Duodenal mucosa (tissue), 2 donors: Measurements from ENCODE around the gene KRTAP1-4.

Source experiments
- H3K27ac ChIP-seq: one replicate; pipeline ENCODE4 v1.7.0; 2013; ENCODE audit warnings: low read depth, low read length
- H3K27me3 ChIP-seq, 2 donors: one replicate each; pipeline ENCODE4 v1.7.0; 2013; ENCODE audit warnings: low read length in 2 of 2, control low read depth in 1 of 2; ENCODE audit not compliant: insufficient read depth in 2 of 2, control insufficient read depth in 1 of 2
- H3K36me3 ChIP-seq, 2 donors: one replicate each; pipeline ENCODE4 v1.7.0; 2013; ENCODE audit warnings: low read length in 2 of 2, control low read depth in 1 of 2; ENCODE audit not compliant: insufficient read depth in 2 of 2, control insufficient read depth in 1 of 2
- H3K4me1 ChIP-seq, 2 donors: one replicate each; pipeline ENCODE4 v1.7.0; 2013; ENCODE audit warnings: low read length in 2 of 2, control low read depth in 1 of 2; ENCODE audit not compliant: insufficient read depth in 2 of 2, control insufficient read depth in 1 of 2
- H3K4me3 ChIP-seq, 2 donors: one replicate each; pipeline ENCODE4 v1.7.0; 2013; ENCODE audit warnings: low read length in 2 of 2, low read depth in 1 of 2
- H3K9ac ChIP-seq, 2 donors: one replicate each; pipeline ENCODE4 v1.7.0; 2013; ENCODE audit warnings: low read length in 2 of 2, low read depth in 1 of 2
- H3K9me3 ChIP-seq, 2 donors: one replicate each; pipeline ENCODE4 v1.7.0; 2013; ENCODE audit warnings: low read length in 2 of 2, control low read depth in 1 of 2; ENCODE audit not compliant: control insufficient read depth in 1 of 2

KRTAP1-4 gene

DNA sequence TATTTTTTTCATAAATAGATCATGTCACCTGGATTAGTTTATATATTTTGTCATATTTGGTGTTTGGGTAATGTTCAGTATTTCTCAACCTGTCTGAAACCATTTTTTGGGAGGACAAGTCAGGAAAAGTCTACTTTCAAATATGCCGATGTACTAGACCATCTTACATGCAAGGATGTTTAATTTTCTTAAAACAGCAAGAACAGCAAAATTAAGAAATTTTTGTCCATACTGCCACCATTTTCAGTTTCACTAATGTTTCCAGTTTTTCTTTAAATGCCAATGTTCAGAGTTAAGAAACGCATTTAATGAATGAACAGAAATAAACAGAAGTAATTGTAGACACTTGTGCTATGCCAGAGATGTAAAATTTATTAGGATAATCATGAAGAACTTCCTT, 36.9 kb downstream of the KRTAP1-4 start:
- Histone ChIP-seq H3K27ac (no peak overlapping the region), H3K9ac (no peak overlapping the region), H3K36me3 (no peaks in the 10 kb centered on the region), H3K4me3 (no peak overlapping the region), H3K9me3 (peaks cover 4% of the 10 kb centered on the region in 2 donors), H3K4me1 (no peaks in the 10 kb centered on the region), H3K27me3 (no peaks in the 10 kb centered on the region)

DNA sequence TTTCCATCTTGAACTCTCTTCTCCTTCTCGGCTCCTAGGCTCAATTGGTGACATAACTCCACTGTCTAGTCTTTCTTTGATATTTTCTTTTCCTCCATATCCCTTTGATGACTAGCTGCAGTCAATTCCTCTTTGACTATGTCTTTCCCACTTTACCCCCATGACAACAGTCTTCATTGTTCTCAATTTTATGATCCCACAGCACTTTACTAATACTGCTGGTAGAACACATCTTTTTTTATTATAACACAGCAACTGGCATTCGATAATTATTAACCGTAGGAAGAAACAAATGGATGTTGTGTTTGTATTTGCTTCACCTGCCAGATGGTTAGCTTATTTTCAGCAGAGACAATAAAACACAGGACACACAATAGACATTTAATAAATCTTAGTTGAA, 37.3 kb downstream of the KRTAP1-4 start:
- H3K27me3 ChIP-seq = no peaks in the 10 kb centered on the region
- no peak overlapping the region for H3K4me3 ChIP-seq
- H3K36me3 ChIP-seq = no peaks in the 10 kb centered on the region
- H3K27ac ChIP-seq = no peak overlapping the region
- H3K9ac ChIP-seq = no peak overlapping the region
- no peaks in the 10 kb centered on the region for H3K4me1 ChIP-seq
- H3K9me3 ChIP-seq = peaks cover 4% of the 10 kb centered on the region in 2 donors

DNA sequence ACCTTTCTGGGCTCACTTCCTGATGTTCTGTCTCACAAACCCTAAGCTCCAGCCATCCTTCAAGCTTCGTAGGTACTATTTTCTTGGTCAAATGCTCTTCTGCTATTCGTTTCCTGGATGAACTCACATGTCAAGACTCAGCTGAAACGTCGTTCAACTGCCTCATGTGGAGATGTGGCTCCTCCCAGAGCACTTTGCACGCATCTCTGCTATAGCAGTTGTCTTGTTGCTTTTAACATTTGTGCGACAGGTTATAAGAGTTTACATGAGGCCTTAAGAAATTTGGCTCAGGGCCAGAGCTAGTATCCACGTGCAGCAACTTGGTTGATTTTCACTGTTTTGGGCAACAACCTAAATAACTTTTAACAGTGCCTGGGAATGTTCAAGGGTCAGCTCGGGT, 43.1 kb downstream of the KRTAP1-4 start:
- Histone ChIP-seq H3K9me3 (peaks cover 4% of the 10 kb centered on the region in 2 donors), H3K4me3 (no peak overlapping the region), H3K27ac (no peak overlapping the region), H3K36me3 (no peaks in the 10 kb centered on the region), H3K27me3 (peaks cover 0 to 5% of the 10 kb centered on the region in 2 donors), H3K4me1 (no peaks in the 10 kb centered on the region), H3K9ac (no peak overlapping the region)

DNA sequence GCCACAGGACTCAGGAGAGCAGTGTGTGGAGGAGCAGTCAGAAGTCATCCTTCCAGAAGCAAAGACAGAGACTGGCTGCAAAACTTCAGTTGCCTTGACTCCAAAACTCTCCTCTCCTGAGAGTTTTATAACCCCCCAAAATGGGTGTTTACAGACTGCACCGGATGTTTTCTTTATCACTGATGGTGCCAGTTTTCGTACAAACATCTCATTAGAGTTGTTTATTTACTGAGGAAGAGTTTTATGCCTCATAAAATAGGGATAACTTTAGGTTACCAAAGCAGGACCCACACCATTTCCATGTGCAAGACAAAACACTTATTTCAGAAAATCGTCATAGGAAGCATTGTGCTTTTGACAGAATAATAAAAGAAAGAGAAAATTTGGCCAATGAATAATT, 45.8 kb downstream of the KRTAP1-4 start, which contains the start of gene KRT40:
KRT40 (minus strand) TSS at position 101 of the 400 bp plus-strand sequence; CDS start at position 48, 53 bp downstream.
- Histone ChIP-seq H3K27ac (no peak within 1 kb of the TSS), H3K9ac (no peak within 1 kb of the TSS), H3K4me3 (no peak within 1 kb of the TSS), H3K36me3 (no peaks in the 10 kb centered on the region), H3K9me3 (no peaks in the 10 kb centered on the region), H3K4me1 (no peaks in the 10 kb centered on the region), H3K27me3 (peaks cover 0 to 5% of the 10 kb centered on the region in 2 donors)

DNA sequence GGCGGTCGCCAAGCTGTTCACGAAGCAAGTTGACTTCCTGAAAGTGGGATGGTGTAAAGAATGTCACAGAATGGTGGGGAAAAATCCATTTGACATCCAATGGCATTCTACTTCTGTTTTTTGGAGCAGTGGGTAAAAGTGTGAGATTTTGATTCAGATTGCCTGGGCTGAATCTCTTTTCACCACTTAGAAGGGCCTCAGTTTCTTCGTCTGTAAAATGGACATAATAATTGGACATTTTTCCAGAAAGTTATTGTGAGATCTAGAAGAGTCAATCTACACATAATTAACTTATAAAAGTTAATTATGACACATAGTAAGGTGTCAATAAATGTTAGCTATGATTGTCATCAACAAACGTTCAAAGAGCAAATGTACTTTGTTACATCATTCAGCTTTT, 48.9 kb downstream of the KRTAP1-4 start:
- H3K27ac ChIP-seq = no peak overlapping the region
- H3K9me3 ChIP-seq = no peaks in the 10 kb centered on the region
- H3K4me3 ChIP-seq = no peak overlapping the region
- no peaks in the 10 kb centered on the region for H3K36me3 ChIP-seq
- H3K27me3 ChIP-seq = peaks cover 0 to 7% of the 10 kb centered on the region in 2 donors
- H3K9ac ChIP-seq = no peak overlapping the region
- no peaks in the 10 kb centered on the region for H3K4me1 ChIP-seq

DNA sequence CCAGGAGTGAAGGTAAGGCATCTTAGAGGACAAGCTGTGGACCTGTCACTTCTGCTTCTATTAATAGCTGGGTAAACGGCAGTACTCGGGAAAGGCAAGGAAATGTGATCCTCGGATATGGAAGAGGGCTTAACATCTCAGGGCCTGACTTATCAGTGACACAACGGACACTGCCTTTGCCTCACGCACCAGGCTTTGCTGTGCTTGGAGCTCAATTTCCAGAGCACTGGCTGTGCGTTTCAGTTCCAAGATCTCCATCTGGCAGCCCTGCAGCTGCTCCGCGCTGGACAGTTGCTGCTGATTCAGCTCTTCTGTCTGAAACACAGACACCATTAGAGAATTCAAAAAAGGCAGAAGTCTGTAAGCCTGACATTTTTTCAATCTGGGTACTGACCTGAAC, 49.4 kb downstream of the KRTAP1-4 start:
- H3K4me3 ChIP-seq = no peak overlapping the region
- H3K9me3 ChIP-seq = no peaks in the 10 kb centered on the region
- no peak overlapping the region for H3K9ac ChIP-seq
- peaks cover 0 to 7% of the 10 kb centered on the region in 2 donors for H3K27me3 ChIP-seq
- H3K4me1 ChIP-seq = no peaks in the 10 kb centered on the region
- H3K36me3 ChIP-seq = no peaks in the 10 kb centered on the region
- no peak overlapping the region for H3K27ac ChIP-seq

DNA sequence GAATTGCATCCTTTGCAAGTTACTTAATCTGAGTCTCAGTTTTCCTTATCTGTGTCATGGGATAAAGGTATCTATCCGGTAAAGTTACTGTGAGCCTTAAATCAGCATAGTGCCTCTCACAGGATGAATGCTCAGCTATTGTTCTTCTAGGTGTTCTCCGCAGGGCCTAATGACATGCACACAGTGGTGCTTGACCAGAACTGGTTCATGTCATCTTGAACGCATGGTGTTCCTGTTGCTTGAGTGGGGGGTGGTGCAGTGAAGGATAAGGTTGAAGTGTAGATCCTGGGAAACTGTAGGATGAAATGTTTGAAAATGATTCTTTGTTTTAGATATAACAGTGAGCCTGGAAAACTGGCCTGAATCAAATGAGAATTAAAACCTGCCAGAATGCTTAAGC, 49.9 kb downstream of the KRTAP1-4 start:
- H3K9me3 ChIP-seq = no peaks in the 10 kb centered on the region
- no peaks in the 10 kb centered on the region for H3K4me1 ChIP-seq
- no peak overlapping the region for H3K27ac ChIP-seq
- H3K9ac ChIP-seq = no peak overlapping the region
- no peak overlapping the region for H3K4me3 ChIP-seq
- no peaks in the 10 kb centered on the region for H3K36me3 ChIP-seq
- H3K27me3 ChIP-seq = peaks cover 0 to 7% of the 10 kb centered on the region in 2 donors
